NCI-H748 (cell line): ENCODE results near the gene TNK2.
"Not testable (repeated sequence)": the region's sequence is repeated elsewhere in the genome, so short reads cannot be mapped to it uniquely, and the experiment has no call there.

Source experiments
- DNase-seq: peaks from one replicate; lab custom pipeline; 2025; ENCODE audit not compliant: unreplicated experiment; lab: John Stamatoyannopoulos, UW

The TNK2 gene

GRCh38 chr3:195918176-195918575, 9.8 kb upstream of the TNK2 start:
- DNase-seq = no peak

GRCh38 chr3:195916991-195917390, 8.6 kb upstream of the TNK2 start:
- DNase-seq = no peak

GRCh38 chr3:195916291-195916690, 7.9 kb upstream of the TNK2 start:
- no peak for DNase-seq

DNA sequence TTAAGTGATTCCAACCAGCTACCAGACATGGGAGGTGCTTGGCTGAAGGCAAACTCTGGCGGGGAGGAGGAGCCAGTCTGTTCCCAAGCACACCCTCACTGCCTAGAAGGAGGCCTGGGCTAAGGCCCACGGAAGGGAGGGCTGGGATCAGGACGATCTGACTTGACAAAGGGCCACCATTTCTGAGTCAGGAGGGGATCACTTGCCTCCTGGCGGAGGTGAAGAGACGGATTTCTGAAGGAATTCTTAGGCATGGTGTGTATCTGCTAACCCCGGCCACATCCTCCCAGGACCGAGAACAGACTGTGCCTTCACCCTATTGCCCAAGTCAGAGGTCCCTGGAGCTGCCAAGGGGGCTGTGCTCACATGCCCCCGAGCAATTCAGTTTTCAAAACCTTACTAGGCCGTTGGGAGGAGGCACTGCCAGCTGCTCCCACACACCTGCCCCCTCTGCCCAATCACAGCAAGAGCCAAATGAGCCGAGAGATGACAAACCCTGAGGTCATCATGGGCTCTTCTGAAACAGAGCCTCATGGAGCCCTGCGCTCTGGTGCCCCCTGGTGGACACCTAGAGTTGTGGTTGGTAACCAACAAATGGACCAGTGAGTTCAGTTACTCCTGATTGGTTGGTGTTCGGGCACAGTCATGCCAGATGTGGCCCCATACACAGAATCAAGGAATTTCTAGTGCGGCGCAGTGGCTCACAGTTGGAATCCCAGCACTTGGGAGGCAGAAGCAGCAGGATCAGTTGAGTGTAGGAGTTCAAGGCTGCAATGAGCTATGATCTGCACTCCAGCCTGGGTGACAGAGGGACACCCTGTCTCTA, 6.5 kb upstream of the TNK2 start:
- no peak for DNase-seq

- not testable (repeated sequence) for DNase-seq
Measured at GRCh38 chr3:195914146-195914545, 5.8 kb upstream of the TNK2 start.

DNA sequence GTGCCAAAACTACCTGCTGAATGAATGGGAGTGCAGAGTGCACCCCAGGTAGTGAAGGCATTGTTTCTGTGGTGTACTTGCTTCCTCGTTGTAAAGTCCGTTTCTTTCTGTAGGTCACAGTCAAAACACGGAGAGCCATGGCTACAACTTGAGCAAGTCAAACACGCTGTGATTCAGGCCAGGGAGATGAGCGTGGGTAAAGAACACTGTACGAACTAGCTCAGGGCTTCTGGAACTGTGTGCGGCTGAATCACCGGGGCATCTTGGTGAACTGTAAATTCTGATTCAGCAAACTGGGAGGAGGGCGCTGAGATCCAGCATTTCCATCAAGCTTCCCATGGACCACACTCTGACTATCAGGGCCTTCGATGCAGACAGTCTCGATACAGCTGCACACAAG, 5.0 kb upstream of the TNK2 start:
- no peak for DNase-seq

- no peak for DNase-seq
Measured at GRCh38 chr3:195911946-195912270, 3.6 kb upstream of the TNK2 start.

DNA sequence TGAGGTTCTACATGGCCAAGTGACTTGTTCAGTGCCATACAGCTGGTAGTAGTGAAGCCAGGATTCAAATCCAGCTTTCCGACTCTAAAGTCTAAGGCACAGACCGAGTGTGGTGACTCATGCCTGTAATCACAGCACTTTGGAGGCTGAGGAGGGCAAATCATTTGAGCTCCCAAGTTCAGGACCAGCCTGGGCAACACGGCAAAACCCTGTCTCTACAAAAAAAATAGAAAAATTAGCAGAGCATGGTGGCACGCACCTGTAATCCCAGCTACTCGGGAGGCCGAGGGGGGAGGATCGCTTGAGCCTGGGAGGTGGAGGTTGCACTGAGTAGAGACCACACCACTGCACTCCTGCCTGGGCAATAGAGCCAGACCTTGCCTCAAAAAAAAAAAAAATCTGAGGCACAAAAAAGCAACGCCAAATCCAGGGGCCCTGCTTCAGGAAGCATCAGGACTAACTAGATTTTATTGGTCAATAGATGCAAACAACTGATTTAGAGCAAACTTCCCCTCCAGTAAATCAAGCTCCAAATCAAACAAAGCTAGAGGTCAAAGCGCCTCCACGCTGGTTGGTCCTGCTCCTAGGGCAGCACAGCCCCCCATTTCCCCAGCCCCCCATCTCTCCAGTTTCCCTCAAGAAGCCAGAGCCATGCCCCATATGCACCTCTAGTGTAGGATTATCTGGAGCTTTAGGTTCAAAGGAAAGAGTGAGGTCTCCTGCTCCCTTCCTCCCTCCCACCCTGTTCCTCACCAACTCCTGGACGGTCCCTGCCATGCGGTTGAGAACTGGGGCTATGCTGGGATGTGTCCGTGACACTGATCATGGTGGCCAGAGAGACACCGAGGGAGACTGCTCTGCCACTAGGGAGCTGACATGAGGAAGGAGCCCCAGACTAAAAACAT, 2.9 kb upstream of the TNK2 start:
- DNase-seq = no peak

DNA sequence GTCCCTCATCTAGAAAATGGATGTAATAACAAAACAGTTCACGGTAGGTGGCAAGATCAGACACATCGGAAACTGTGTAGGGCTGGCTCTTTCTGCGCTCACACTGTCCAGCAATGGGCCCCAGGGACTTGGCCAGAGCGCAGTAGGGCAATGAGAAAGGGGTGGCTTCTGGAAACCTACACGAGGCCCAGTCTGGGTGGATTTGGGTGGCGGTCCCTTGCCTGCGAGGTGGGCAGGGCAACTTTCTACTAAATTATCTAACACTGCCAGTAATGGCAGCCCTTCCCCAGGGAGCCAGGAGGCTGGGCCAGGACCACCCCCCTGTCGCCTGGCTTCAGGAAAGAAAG, 2.1 kb upstream of the TNK2 start:
- DNase-seq = no peak

DNA sequence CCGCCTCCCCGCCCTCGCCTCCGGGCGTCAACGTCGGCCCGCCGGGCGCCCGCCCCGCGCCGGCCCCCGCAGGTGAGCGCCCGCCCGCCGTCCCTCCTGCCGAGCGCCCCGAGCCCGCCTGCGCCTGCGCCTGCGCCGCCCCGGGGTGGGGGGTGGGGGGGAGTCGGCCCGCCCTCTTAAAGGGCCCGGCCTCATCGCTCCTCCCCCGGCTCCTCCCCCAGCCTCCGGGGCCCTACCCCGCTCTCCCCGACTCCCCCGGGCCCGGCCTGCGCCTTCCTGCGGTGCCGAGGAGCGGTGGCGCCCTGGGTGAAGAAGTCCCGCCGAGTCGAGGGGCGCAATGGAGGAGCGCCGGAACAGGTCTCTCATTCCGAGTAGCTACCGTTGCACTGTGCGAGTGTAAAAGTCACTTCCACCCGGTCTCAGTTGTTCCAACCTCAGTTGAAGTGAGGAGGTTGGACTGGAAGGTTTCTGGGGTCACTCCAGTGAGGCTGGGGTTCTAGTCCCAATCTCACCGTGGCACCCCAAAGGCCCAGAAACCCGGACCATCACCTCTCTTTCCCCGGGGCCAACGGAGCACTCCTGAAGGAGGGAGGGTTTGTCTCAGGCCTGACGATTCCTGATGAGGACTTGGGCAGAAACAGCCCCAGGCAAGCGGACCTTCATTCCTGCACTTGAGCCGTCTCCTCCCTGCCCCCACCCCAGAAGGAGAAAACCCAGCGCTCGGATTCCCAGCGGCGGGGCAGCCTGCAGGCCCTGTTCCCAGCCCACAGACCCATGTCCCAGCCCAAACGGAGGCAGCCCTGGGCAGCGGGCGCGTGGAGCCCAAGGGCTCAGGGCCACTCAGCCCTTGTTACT, 1.5 kb upstream of the TNK2 start:
- DNase-seq = peak; percentile 69

DNA sequence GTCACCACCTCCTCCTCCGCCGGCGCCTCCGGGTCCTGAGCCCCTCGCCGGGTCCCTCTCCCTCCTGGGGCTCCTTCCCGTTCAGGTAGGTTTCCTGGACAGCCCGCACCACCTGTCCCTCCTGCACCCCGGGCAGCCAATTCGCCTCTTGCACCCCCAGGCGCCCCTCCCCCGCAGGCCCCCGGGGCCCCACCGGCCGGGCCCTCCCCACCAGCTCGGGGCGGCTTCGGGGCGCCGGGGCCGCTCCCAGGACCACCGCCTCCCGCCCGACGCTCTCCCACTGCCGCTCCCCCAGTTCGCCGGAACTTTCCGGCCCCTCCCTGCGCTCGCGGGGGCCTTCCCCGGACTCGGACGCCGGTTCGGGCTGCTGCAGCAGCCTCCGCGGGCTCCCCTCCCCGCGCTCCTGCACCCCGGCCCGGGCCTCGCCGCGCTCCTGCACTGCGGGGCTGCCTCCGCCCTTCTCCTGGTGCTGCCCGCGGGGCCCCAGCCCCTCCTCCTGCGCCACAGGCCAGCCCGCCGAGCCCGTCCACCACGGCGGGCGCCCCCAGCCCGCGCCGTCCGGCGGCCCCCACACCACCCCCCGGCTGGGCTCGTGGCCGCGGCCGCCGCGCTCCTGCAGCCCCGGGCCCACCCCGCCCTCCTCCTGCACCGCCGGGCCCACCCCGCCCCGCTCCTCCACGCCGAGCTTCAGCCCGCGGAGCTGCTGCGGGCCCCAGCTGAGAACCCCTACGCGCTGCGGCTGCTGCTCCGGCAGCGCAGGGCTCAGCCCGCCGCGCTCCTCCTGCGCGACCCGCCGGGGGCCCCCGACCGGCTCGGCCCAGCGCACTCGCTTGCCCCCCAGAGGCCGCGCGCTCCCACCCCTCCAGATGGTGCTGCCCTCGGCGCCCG, 587 bp upstream of the TNK2 start:
- DNase-seq = peak; percentile 63

- DNase-seq = no peak
Measured at GRCh38 chr3:195907684-195907933, 742 bp downstream of the TNK2 start.

- peak; percentile 53 for DNase-seq
Measured at GRCh38 chr3:195906865-195907683, 1.3 kb downstream of the TNK2 start.

DNA sequence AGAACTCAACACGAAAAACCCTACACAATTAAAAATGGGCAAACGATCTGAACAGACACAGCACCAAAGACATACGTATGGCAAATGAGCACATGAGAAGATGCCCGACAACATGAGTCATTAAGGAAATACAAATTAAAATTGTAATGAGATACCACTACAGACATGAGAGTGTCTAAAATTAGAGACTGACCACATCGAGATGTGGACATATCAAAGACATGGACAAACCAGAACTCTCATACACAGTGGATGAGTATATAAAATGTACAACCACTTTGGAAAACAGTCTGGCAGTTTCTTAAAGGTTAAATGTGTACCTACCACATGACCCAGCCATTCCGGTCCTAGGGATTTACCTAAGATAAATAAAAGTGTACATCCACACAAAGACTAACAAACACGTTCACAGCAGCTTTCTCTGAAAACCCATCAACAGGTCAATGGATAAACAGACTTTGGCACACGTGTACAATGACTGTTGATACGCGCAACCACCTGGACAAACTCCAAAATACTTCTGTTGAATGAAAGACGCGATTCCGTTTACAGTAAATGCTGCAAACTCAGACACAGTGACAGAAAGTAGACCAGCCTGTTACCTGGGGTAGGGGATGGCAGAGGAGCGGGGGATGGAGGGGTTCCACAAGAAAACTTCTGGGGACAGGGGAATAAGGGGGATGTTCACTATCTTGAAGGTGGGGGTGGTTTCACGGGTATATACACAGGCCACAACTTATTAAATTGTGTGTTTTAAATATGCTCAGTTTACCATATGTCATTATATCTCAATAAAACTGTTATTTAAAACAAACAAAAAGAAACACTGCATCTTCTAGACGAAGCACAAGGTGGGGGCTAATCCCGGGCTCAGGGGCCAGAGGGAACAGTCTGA, 2.1 kb downstream of the TNK2 start:
- peak; percentile 41 for DNase-seq

- no peak for DNase-seq
Measured at GRCh38 chr3:195904368-195904767, 4.0 kb downstream of the TNK2 start.

DNA sequence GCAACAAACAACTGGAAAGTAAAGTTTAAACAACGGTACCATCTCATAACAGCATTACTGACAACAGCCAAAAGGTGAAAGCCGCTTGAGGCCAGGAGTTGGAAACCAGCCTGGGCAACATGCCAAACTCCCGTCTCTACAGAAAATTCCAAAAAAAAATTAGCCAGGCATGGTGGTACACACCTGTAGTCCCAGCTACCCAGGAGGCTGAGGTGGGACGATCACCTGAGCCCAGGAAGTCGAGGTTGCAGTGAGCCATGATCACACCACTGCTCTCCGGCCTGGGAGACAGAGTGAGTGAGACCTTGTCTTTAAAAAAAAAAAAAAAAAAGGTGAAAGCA, 4.4 kb downstream of the TNK2 start:
- no peak for DNase-seq

- not testable (repeated sequence) for DNase-seq
Measured at GRCh38 chr3:195902634-195903033, 5.7 kb downstream of the TNK2 start.

DNA sequence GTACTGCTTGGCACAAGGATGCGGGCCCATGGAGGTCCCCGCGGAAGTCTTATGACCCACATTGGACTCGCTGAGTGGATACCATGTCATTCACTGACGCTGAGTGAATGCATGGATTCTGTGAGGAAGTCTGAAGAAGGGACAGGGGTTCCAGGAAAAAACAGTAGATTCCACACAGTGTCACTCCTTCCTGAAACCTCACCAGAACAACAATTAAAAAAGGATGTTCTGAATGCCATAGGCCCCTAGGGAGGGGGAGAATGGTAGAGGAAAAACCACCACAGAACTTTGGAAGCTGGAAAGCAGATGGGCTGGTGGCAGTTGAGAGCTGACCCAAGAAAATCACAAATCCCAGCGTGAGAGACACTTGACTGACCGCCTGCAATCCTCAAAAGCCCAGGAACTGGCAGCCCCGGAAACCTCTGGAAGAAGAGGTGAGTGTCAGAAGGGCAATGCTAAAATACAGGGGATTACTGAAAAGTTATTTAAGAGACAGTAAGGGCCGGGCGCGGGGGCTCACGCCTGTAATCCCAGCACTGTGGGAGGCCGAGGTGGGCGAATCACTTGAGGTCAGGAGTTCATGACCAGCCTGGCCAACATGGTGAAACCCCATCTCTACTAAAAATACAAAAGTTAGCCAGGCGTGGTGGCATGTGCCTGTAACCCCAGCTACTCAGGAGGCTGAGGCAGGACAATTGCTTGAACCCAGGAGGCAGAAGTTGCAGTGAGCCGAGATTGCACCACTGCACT, 6.3 kb downstream of the TNK2 start:
- not testable (repeated sequence) for DNase-seq
